ENCODE data around the gene AFF3. TPM values are rescaled to one million over a fixed set of nuclear protein-coding genes. Genes with fewer than 3 reads are reported as not detected.

Gene AFF3
- total RNA-seq, 1 experiment from 2014 or later = 0.22 TPM

DNA sequence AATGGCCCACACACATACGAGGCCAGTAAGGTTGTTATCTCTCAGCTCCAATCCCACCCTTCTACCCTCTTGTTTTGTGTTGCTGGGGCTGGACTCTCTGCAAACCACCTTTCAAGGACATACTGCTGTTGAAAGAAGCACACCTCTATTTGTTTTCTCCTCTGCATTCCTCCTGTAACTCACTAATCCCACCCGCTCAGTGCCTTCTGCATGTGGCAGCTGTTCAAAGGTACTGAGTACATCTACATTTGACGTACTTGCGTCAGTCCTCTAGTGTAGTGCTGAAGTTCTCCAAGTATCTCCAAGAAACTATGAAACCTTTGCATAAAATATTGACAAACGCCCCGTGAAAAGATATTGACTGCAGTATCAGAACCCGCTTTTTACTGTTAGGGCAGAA lies 310.6 kb downstream of the AFF3 start:
- H3K56ac ChIP-seq (ENCODE audit: insufficient read length, low read depth, low read length) = no peak overlapping the region
- WGBS (ENCODE audit: extremely low coverage, insufficient read length, low lambda C conversion rate) = no CpG with 5 or more reads among the region's 7 CpGs
- H3K4me1 Mint-ChIP-seq = no peaks in the 10 kb centered on the region

More for the DNA sequence above, 310.6 kb downstream of the AFF3 start:
- Histone ChIP-seq H3K9me3 (ENCODE audit: control insufficient read depth, low read depth, low read length) (no peaks in the 10 kb centered on the region), H2BK12ac (ENCODE audit: insufficient read length, low read depth, low read length) (no peak overlapping the region), H4K8ac (replicated peaks; ENCODE audit: insufficient read length, low read depth, low read length) (no peak overlapping the region), H3K27me3 (ENCODE audit: insufficient read depth, low read length) (no peaks in the 10 kb centered on the region), H4K20me1 (ENCODE audit: control insufficient read depth, insufficient read depth, insufficient read length) (no peaks in the 10 kb centered on the region), H2AFZ (ENCODE audit: low read length) (no peak overlapping the region), H2BK15ac (ENCODE audit: low read depth, low read length) (no peak overlapping the region), H3K9ac (ENCODE audit: extremely low read depth, insufficient read length, low read length) (no peak overlapping the region), H3K79me2 (ENCODE audit: insufficient read depth, low read length) (no peaks in the 10 kb centered on the region), H4K5ac (ENCODE audit: insufficient read length, low read depth, low read length) (no peak overlapping the region), H3K23me2 (ENCODE audit: insufficient read length, low read depth, low read length, poor library complexity, severe bottlenecking) (no peaks in the 10 kb centered on the region), H3K4ac (ENCODE audit: low read depth, low read length) (no peak overlapping the region), H3K4me2 (ENCODE audit: insufficient read depth, insufficient read length, low read length) (no peak overlapping the region), H3K4me1 (ENCODE audit: insufficient read depth, low read length) (no peaks in the 10 kb centered on the region), H3K14ac (ENCODE audit: insufficient read depth, low read length) (no peak overlapping the region), H2BK120ac (ENCODE audit: low read depth, low read length, poor library complexity, severe bottlenecking) (no peak overlapping the region), H3K18ac (ENCODE audit: insufficient read length, low read depth, low read length) (no peak overlapping the region), H2AK5ac (ENCODE audit: insufficient read length, low read length) (no peak overlapping the region), H3K79me1 (ENCODE audit: insufficient read depth, low read depth, low read length, poor library complexity, severe bottlenecking) (no peaks in the 10 kb centered on the region), H2BK20ac (ENCODE audit: low read depth, low read length, poor library complexity, severe bottlenecking) (no peak overlapping the region), H4K91ac (ENCODE audit: insufficient read length, low read depth, low read length) (no peak overlapping the region), H3K23ac (ENCODE audit: insufficient read length, low read depth, low read length) (no peak overlapping the region), H2BK5ac (ENCODE audit: insufficient read length, low read length) (no peak overlapping the region), H3K27ac (ENCODE audit: insufficient read length, low read depth, low read length) (no peak overlapping the region), H3T11ph (ENCODE audit: low read length) (no peak overlapping the region)
- no peaks in the 10 kb centered on the region for H3K9me3 Mint-ChIP-seq
- H3K36me3 Mint-ChIP-seq (ENCODE audit: insufficient read depth in 1 of 3, low read depth in 3 of 3) = no peaks in the 10 kb centered on the region
- TF ChIP-seq CTCF (conservative IDR thresholded peaks at IDR 0.05) = no peak
- H3K27me3 Mint-ChIP-seq (ENCODE audit: low read depth) = peaks cover 12% of the 10 kb centered on the region
- DNase-seq = no peak
- no peak overlapping the region; a peak in 1 of 7 replicates for H3K27ac Mint-ChIP-seq
- no peak overlapping the region for H3K4me3 Mint-ChIP-seq
